PC-3 (cell line): Measurements from ENCODE around the gene PLPPR1. TPM values are rescaled to one million over a fixed set of nuclear protein-coding genes. Genes with fewer than 3 reads are reported as not detected.

Experiments used
- ATAC-seq: fragments of 200-7000 bp; cut with Tn5 transposase; 2 replicates; pipeline ENCODE4 v1.9.1; 2020; ENCODE audit warnings: mild to moderate bottlenecking, moderate library complexity
- BruUV-seq: library from RNA; stranded (reverse); fragments of 400-500 nt; replicated peaks from 2 replicates; lab custom pipeline; 2021; lab: Mats Ljungman, UMichigan
- CTCF ChIA-PET: fragments of 300-600 bp; sonication (Branson Sonifier 250); formaldehyde crosslinking; loops from one replicate; lab custom pipeline; 2022; ENCODE audit warnings: antibody characterized with exemption; lab: Charles Lee
- POLR2A ChIA-PET: fragments of 300-600 bp; sonication (Branson Sonifier 250); formaldehyde crosslinking; loops from one replicate; lab custom pipeline; 2022; ENCODE audit warnings: antibody characterized with exemption; ENCODE audit not compliant: unreplicated experiment; lab: Charles Lee
- DNase-seq: peaks from one replicate; pipeline ENCODE4 v3.0.0-alpha.2; 2015
- H2AFZ ChIP-seq: fragments of 300-600 bp; sonication (generic); 2 replicates; pipeline ENCODE4 v1.6.0; 2016; ENCODE audit warnings: antibody characterized with exemption, low read length
- H3F3A ChIP-seq: fragments of 300-600 bp; sonication (generic); one replicate; pipeline ENCODE4 v1.6.0; 2017; ENCODE audit warnings: antibody characterized with exemption, low read length, control low read depth, mild to moderate bottlenecking; ENCODE audit not compliant: unreplicated experiment
- H3K27ac ChIP-seq: fragments of 300-600 bp; sonication (generic); 2 replicates; pipeline ENCODE4 v1.5.1; 2016; ENCODE audit warnings: mild to moderate bottlenecking, low read length
- H3K27me3 ChIP-seq: fragments of 300-600 bp; sonication (generic); 2 replicates; pipeline ENCODE4 v1.6.1; 2016; ENCODE audit warnings: low read length, mixed read lengths
- H3K36me3 ChIP-seq: fragments of 300-600 bp; sonication (generic); 2 replicates; pipeline ENCODE4 v1.6.1; 2016; ENCODE audit warnings: low read depth, mixed run types, low read length, mixed read lengths
- H3K4me1 ChIP-seq: fragments of 300-600 bp; sonication (generic); 2 replicates; pipeline ENCODE4 v1.5.1; 2016; ENCODE audit warnings: low read length; ENCODE audit not compliant: insufficient read depth
- H3K4me2 ChIP-seq: fragments of 300-600 bp; sonication (generic); 2 replicates; pipeline ENCODE4 v1.6.0; 2016; ENCODE audit warnings: low read length
- H3K4me3 ChIP-seq: fragments of 300-600 bp; sonication (generic); 2 replicates; pipeline ENCODE4 v1.5.1; 2016; ENCODE audit warnings: mild to moderate bottlenecking, low read length, mixed read lengths
- H3K79me2 ChIP-seq: fragments of 300-600 bp; sonication (generic); 2 replicates; pipeline ENCODE4 v1.6.1; 2017; ENCODE audit warnings: low read length, mixed read lengths
- H3K9ac ChIP-seq: fragments of 300-600 bp; sonication (generic); 2 replicates; pipeline ENCODE4 v1.6.0; 2016; ENCODE audit warnings: mild to moderate bottlenecking, low read length
- H3K9me2 ChIP-seq: fragments of 300-600 bp; sonication (generic); replicated peaks from 2 replicates; pipeline ENCODE4 v1.6.1; 2016; ENCODE audit warnings: mixed run types, low read length, mixed read lengths
- H3K9me3 ChIP-seq: fragments of 300-600 bp; sonication (generic); 2 replicates; pipeline ENCODE4 v1.6.1; 2016; ENCODE audit warnings: low read length, mixed read lengths
- H4K20me1 ChIP-seq: fragments of 300-600 bp; sonication (generic); 2 replicates; pipeline ENCODE4 v1.6.1; 2016; ENCODE audit warnings: low read length, mixed read lengths
- CTCF ChIP-seq: fragments of 300-600 bp; sonication (generic); conservative IDR thresholded peaks from 2 replicates; pipeline ENCODE4 v1.5.1; 2017; ENCODE audit warnings: antibody characterized with exemption, low read depth, mild to moderate bottlenecking, low read length
- EZH2 ChIP-seq: fragments of 300-600 bp; sonication (generic); IDR thresholded peaks from one replicate; pipeline ENCODE4 v1.6.1; 2017; ENCODE audit warnings: antibody characterized with exemption, mild to moderate bottlenecking, low read length; ENCODE audit not compliant: unreplicated experiment
- EZH2phosphoT487 ChIP-seq: fragments of 300-600 bp; sonication (generic); IDR thresholded peaks from 2 replicates; pipeline ENCODE4 v1.6.1; 2018; ENCODE audit warnings: mild to moderate bottlenecking, antibody characterized with exemption, low read length, borderline replicate concordance
- intact Hi-C: fragments of 100-400 bp; cut with micrococcal nuclease; formaldehyde crosslinking; loops from 2 replicates; pipeline ENCODE4 v1.9.0; 2023
- total RNA-seq: library from RNA; depleted of rRNA; stranded (reverse); fragments of >200 nt; gene quantifications from 2 replicates; pipeline ENCODE4 v1.2.3, GENCODE V29; 2014

PLPPR1 gene
- total RNA-seq, 1 experiment from 2014 or later: not detected

GRCh38 chr9:101005246-101005645 is 23.3 kb upstream of the PLPPR1 start:
- Histone ChIP-seq H3F3A (no peaks in the 10 kb centered on the region), H3K36me3 (no peaks in the 10 kb centered on the region), H3K4me1 (no peaks in the 10 kb centered on the region), H3K9me2 (no peaks in the 10 kb centered on the region), H3K9ac (no peak overlapping the region), H3K27ac (no peak overlapping the region), H3K9me3 (no peaks in the 10 kb centered on the region), H3K79me2 (no peaks in the 10 kb centered on the region), H3K27me3 (no peaks in the 10 kb centered on the region), H3K4me2 (no peak overlapping the region), H3K4me3 (no peak overlapping the region), H4K20me1 (no peaks in the 10 kb centered on the region), H2AFZ (no peak overlapping the region)
- intact Hi-C loops: no loop called here
- no TSS peak for BruUV-seq
- TF ChIP-seq EZH2phosphoT487 (no peak), CTCF (no peak)
- ChIA-PET POLR2A (no interaction called here), CTCF (no interaction called here)
- DNase-seq (no peak), ATAC-seq (no peak)

GRCh38 chr9:101014566-101014965 is 14.0 kb upstream of the PLPPR1 start:
- no peak overlapping the region for H3K9ac ChIP-seq
- no peak overlapping the region for H3K4me3 ChIP-seq
- no peaks in the 10 kb centered on the region for H3K36me3 ChIP-seq
- DNase-seq: no peak
- H3K27ac ChIP-seq: no peak overlapping the region
- H2AFZ ChIP-seq: no peak overlapping the region
- no peak for ATAC-seq
- H3F3A ChIP-seq: no peaks in the 10 kb centered on the region
- no peak for TF ChIP-seq EZH2
- no peak for TF ChIP-seq EZH2phosphoT487
- TF ChIP-seq CTCF: no peak
- no peaks in the 10 kb centered on the region for H4K20me1 ChIP-seq
- no peaks in the 10 kb centered on the region for H3K9me3 ChIP-seq
- intact Hi-C loops: no loop called here
- H3K9me2 ChIP-seq: no peaks in the 10 kb centered on the region
- no peak overlapping the region for H3K4me2 ChIP-seq
- POLR2A ChIA-PET: no interaction called here
- H3K79me2 ChIP-seq: no peaks in the 10 kb centered on the region
- H3K27me3 ChIP-seq: no peaks in the 10 kb centered on the region
- CTCF ChIA-PET: no interaction called here
- no peaks in the 10 kb centered on the region for H3K4me1 ChIP-seq
- BruUV-seq: no TSS peak

- H3K27ac ChIP-seq: no peak overlapping the region
- no peaks in the 10 kb centered on the region for H3K36me3 ChIP-seq
- no peaks in the 10 kb centered on the region for H3K27me3 ChIP-seq
- H3K9ac ChIP-seq: no peak overlapping the region
- no peak for DNase-seq
- H3K4me3 ChIP-seq: no peak overlapping the region
- ChIA-PET CTCF (no interaction called here), POLR2A (no interaction called here)
- no peaks in the 10 kb centered on the region for H3K9me3 ChIP-seq
- no peak for TF ChIP-seq EZH2phosphoT487
- no peak for TF ChIP-seq EZH2
- no peak for TF ChIP-seq CTCF
- H2AFZ ChIP-seq: no peak overlapping the region
- intact Hi-C loops: no loop called here
- H3F3A ChIP-seq: no peaks in the 10 kb centered on the region
- no TSS peak for BruUV-seq
- no peaks in the 10 kb centered on the region for H3K4me1 ChIP-seq
- no peak for ATAC-seq
- H3K4me2 ChIP-seq: no peak overlapping the region
- no peaks in the 10 kb centered on the region for H3K79me2 ChIP-seq
- no peaks in the 10 kb centered on the region for H4K20me1 ChIP-seq
- H3K9me2 ChIP-seq: no peaks in the 10 kb centered on the region
Observed at GRCh38 chr9:101018467-101018866, 10.1 kb upstream of the PLPPR1 start.
